Measurements from ENCODE around the gene TMEM209.

Gene TMEM209

DNA sequence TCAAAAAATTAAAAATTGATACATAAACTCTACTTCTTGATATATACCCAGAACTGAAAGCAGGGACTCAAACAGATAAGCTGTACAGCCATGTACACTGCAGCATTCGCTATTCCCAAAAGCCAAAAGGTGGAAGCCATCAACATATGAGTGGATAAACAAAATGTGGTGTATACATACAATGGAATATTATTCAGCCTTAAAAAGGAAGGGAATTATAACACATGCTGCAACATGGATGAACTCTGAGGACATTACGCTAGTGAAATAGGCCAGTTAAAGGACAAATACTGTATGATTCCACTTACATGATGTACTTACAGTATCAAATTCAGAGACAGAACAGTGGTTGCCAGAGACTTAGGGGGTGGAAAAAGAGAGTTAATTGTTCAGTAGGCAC lies 8.1 kb downstream of the TMEM209 start:
- no peak overlapping the region for H2AFZ ChIP-seq (ENCODE audit: low read depth, low read length, severe bottlenecking)
- no peak overlapping the region for H3K27ac ChIP-seq (ENCODE audit: low read depth, low read length)
- no peaks in the 10 kb centered on the region for H4K20me1 ChIP-seq (ENCODE audit: low read depth, low read length)
- H3K4me2 ChIP-seq (ENCODE audit: low read depth, low read length, poor library complexity, severe bottlenecking) = no peak overlapping the region
- no peak overlapping the region for H3K4me3 ChIP-seq (ENCODE audit: insufficient read depth, low read length, poor library complexity, severe bottlenecking)
- H3K9me3 ChIP-seq (ENCODE audit: insufficient read depth, low read length) = no peaks in the 10 kb centered on the region
- peaks cover 5% of the 10 kb centered on the region; the same call in 1 of the 2 replicates for H3K79me2 ChIP-seq (ENCODE audit: insufficient read depth, low read length)
- H3K9ac ChIP-seq (ENCODE audit: low read length) = no peak overlapping the region
- TF ChIP-seq EZH2phosphoT487 (conservative IDR thresholded peaks at IDR 0.05; ENCODE audit: low read length) = no peak
- TF ChIP-seq CTCF (IDR thresholded peaks at IDR 0.05; ENCODE audit: insufficient read depth, low read length, poor library complexity, severe bottlenecking) = no peak
- H3K36me3 ChIP-seq (ENCODE audit: low read length) = peaks cover 67% of the 10 kb centered on the region
- peaks cover 13% of the 10 kb centered on the region; the same call in 1 of the 2 replicates for H3F3A ChIP-seq (ENCODE audit: insufficient read depth)
- no peaks in the 10 kb centered on the region for H3K27me3 ChIP-seq (ENCODE audit: low read length)
- no peaks in the 10 kb centered on the region for H3K9me2 ChIP-seq (replicated peaks; ENCODE audit: insufficient read depth, low read length)

- Histone ChIP-seq H4K20me1 (ENCODE audit: low read depth, low read length) (no peaks in the 10 kb centered on the region), H3K4me2 (ENCODE audit: low read depth, low read length, poor library complexity, severe bottlenecking) (no peak overlapping the region), H3K27ac (ENCODE audit: low read depth, low read length) (no peak overlapping the region), H3K27me3 (ENCODE audit: low read length) (no peaks in the 10 kb centered on the region), H3K9me3 (ENCODE audit: insufficient read depth, low read length) (no peaks in the 10 kb centered on the region), H3K79me2 (ENCODE audit: insufficient read depth, low read length) (peaks cover 5% of the 10 kb centered on the region; the same call in 1 of the 2 replicates), H3K36me3 (ENCODE audit: low read length) (peaks cover 66% of the 10 kb centered on the region), H2AFZ (ENCODE audit: low read depth, low read length, severe bottlenecking) (no peak overlapping the region), H3K4me3 (ENCODE audit: insufficient read depth, low read length, poor library complexity, severe bottlenecking) (no peak overlapping the region), H3K9ac (ENCODE audit: low read length) (no peak overlapping the region), H3F3A (ENCODE audit: insufficient read depth) (peaks cover 13% of the 10 kb centered on the region; the same call in 1 of the 2 replicates), H3K9me2 (replicated peaks; ENCODE audit: insufficient read depth, low read length) (no peaks in the 10 kb centered on the region)
- TF ChIP-seq EZH2phosphoT487 (conservative IDR thresholded peaks at IDR 0.05; ENCODE audit: low read length) = no peak
- no peak for TF ChIP-seq CTCF (IDR thresholded peaks at IDR 0.05; ENCODE audit: insufficient read depth, low read length, poor library complexity, severe bottlenecking)
These were observed 8.7 kb downstream of the TMEM209 start for GRCh38 chr7:130196476-130196875.

DNA sequence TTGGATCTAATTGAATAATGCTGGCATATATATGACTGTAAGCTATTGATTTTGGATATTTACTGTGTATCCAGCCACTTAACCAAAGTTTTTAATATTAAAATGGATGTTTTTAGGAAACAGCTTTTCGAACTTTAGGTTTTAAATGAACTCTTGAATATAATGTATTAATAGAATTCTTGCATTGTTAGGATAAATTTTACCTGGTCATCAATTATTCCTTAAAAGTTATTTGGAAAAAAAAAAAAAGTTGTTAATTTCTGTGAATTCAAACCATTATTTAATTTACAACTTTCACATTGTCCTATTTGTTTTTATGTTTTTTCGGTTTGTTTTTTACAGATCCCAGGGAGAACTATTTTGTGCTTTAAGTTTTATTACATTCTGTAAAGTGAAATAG lies 9.8 kb downstream of the TMEM209 start:
- no peaks in the 10 kb centered on the region for H3K9me2 ChIP-seq (replicated peaks; ENCODE audit: insufficient read depth, low read length)
- H3K4me3 ChIP-seq (ENCODE audit: insufficient read depth, low read length, poor library complexity, severe bottlenecking) = no peak overlapping the region
- no peak overlapping the region for H3K9ac ChIP-seq (ENCODE audit: low read length)
- peaks cover 63% of the 10 kb centered on the region for H3K36me3 ChIP-seq (ENCODE audit: low read length)
- TF ChIP-seq EZH2phosphoT487 (conservative IDR thresholded peaks at IDR 0.05; ENCODE audit: low read length) (no peak), CTCF (IDR thresholded peaks at IDR 0.05; ENCODE audit: insufficient read depth, low read length, poor library complexity, severe bottlenecking) (no peak)
- no peak overlapping the region for H3K4me2 ChIP-seq (ENCODE audit: low read depth, low read length, poor library complexity, severe bottlenecking)
- no peaks in the 10 kb centered on the region for H3K9me3 ChIP-seq (ENCODE audit: insufficient read depth, low read length)
- no peaks in the 10 kb centered on the region for H3K27me3 ChIP-seq (ENCODE audit: low read length)
- peaks cover 13% of the 10 kb centered on the region; the same call in 1 of the 2 replicates for H3F3A ChIP-seq (ENCODE audit: insufficient read depth)
- peaks cover 4% of the 10 kb centered on the region; the same call in 1 of the 2 replicates for H3K79me2 ChIP-seq (ENCODE audit: insufficient read depth, low read length)
- H2AFZ ChIP-seq (ENCODE audit: low read depth, low read length, severe bottlenecking) = no peak overlapping the region
- H3K27ac ChIP-seq (ENCODE audit: low read depth, low read length) = no peak overlapping the region
- H4K20me1 ChIP-seq (ENCODE audit: low read depth, low read length) = no peaks in the 10 kb centered on the region

All from SU-DHL-6 (cell line).